Heart right ventricle (tissue), 16 donors: ENCODE data around the gene OTC. TPM values are rescaled to one million over a fixed set of nuclear protein-coding genes. Genes with fewer than 3 reads are reported as not detected.

ENCODE experiments used
- ATAC-seq, 8 donors: fragments of 200-7000 bp; cut with Tn5 transposase; one replicate each; pipeline ENCODE4 v1.9.1; 2020; ENCODE audit warnings: mild to moderate bottlenecking in 8 of 8, moderate library complexity in 8 of 8, moderate number of reproducible peaks in 1 of 8
- DNase-seq, 2 donors: peaks; one replicate each; pipeline ENCODE4 v3.0.0-alpha.2; 2020
- H3K27ac ChIP-seq, 10 donors: fragments of 200-600 bp; sonication (generic) in 2 of 10; one replicate each; pipeline versions ENCODE4 v1.5.0 to v1.8.0; 2020 to 2022; ENCODE audit warnings: mild to moderate bottlenecking in 3 of 10
- H3K27me3 ChIP-seq, 7 donors: fragments of 200-600 bp; one replicate each; pipeline ENCODE4 v1.8.0; 2021 to 2022; ENCODE audit warnings: mild to moderate bottlenecking in 2 of 7
- H3K36me3 ChIP-seq, 9 donors: fragments of 200-600 bp; sonication (generic) in 1 of 9; one replicate each; pipeline versions ENCODE4 v1.5.0 to v1.8.0; 2020 to 2022; ENCODE audit warnings: mild to moderate bottlenecking in 2 of 9
- H3K4me1 ChIP-seq, 9 donors: fragments of 200-600 bp; sonication (generic) in 1 of 9; one replicate each; pipeline versions ENCODE4 v1.5.0 to v1.8.0; 2020 to 2022; ENCODE audit warnings: mild to moderate bottlenecking in 4 of 9
- H3K4me3 ChIP-seq, 10 donors: fragments of 200-600 bp; sonication (generic) in 2 of 10; one replicate each; pipeline versions ENCODE4 v1.5.0 to v1.8.0; 2020 to 2022; ENCODE audit warnings: mild to moderate bottlenecking in 7 of 10, moderate library complexity in 2 of 10
- H3K9me3 ChIP-seq, 11 donors: fragments of 200-600 bp in 10 of 11; sonication (generic) in 2 of 11; one replicate each; pipeline versions ENCODE4 v1.5.0 to v1.8.0; 2013 to 2022; ENCODE audit warnings: mild to moderate bottlenecking in 2 of 11, control low read depth in 1 of 11, moderate library complexity in 1 of 11
- CTCF ChIP-seq, 9 donors: fragments of 200-600 bp; sonication (generic) in 2 of 9; IDR thresholded peaks; one replicate each; pipeline versions ENCODE4 v1.5.0 to v1.8.0; 2021 to 2022; ENCODE audit warnings: antibody characterized with exemption in 9 of 9, mild to moderate bottlenecking in 5 of 9, moderate library complexity in 1 of 9
- WGBS, 2 donors: extraction: QIAGEN DNeasy Blood & Tissue Kit; methylation state at CpG; one replicate each; pipeline ENCODE4 v1.1.7; 2013; ENCODE audit warnings: inconsistent platforms in 1 of 2; 5-methylcytosine and 5-hydroxymethylcytosine counted together
- intact Hi-C, 10 donors: fragments of 100-400 bp; cut with DNase I; formaldehyde crosslinking; loops; one replicate each; pipeline versions ENCODE4 v1.11.1 to v1.14.2; 2022
- polyA plus RNA-seq, 2 donors: library from polyadenylated mRNA; stranded (reverse); fragments of 200-250 nt; gene quantifications; one replicate each; pipeline ENCODE4 v1.2.3, GENCODE V29; 2013
- total RNA-seq, 10 donors: library from RNA; stranded (reverse); fragmentation: NEBNext Ultra II Directional in 3 of 10; extraction: Animal tissue kit (Norgen Biotek cat#: 25700) in 3 of 10; gene quantifications; one replicate each; pipeline versions ENCODE4 v1.2.1 to v1.2.4, GENCODE V29; 2021 to 2023
- donor health status: Arrhythmogenic right ventricular cardiomyopathy.
- donor health status: ischemic (EF 13 %, LVEDD 7.1; RV severe dilation, severe dysfunction).
- donor health status: healthy with polysubstance abuse.
- donor health status: DM: no; HTN: yes; CAD: no.
- donor health status: DM: no; HTN: no; CAD: no.
- donor health status: ischemic (EF 25% LVEDD 6.9; RV normal size, moderate dysfunction).
- donor health status: ischemic (EF 25% LVEDD 5.7; RV mildly dilated, moderate dysfunction).
- donor health status: healthy.
- donor health status: DM: yes; HTN: yes; CAD: no.
- donor health status: Ischemic cardiomyopathy.
- donor health status: ischemic (EF 35%, LVEDD 5.7; RV mildly dilated, moderate dysfunction).
- donor health status: nonischemic (EF 11% LVEDD 7.7; RV severe dilation, severe dysfunction).
- donor health status: DM: yes; HTN: yes; CAD: no.
- donor health status: PGD.
- donor health status: ischemic (EF 29% LVEDD 5.4; RV normal size, mild dysfunction).
- donor health status: nonischemic (EF 23%, LVEDD 6.1; RV moderate dilation, normal function).

OTC gene
- total and polyA plus RNA-seq, 12 donors: 0.20 to 0.38 TPM; not detected in 10

GRCh38 chrX:38400389-38400910, 48.0 kb downstream of the OTC start:
- WGBS, 2 donors: 82% methylated on average over 6 of the region's 6 CpGs
- H3K36me3 ChIP-seq: no peaks in the 10 kb centered on the region

DNA sequence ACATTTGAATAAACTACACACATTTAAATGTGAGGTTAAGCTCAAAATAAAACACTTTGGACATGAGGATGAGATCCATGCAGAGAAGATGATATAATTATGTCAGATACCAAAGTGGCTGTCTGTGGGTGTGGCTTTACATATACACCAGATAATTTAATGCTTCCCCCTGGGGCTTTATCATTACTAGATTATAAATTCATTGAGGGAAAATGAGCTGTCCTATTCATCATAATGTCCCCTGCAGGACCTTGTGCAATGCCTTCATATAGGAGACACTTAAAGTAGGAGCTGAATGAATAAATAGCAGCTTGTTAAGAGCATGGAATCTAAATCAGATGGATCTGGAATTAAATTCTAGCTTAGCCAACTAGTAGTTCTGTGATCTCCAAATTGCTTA, 49.7 kb downstream of the OTC start:
- H3K4me1 ChIP-seq: no peaks in the 10 kb centered on the region
- DNase-seq (no peak), ATAC-seq (no peak)
- H3K4me3 ChIP-seq: no peak overlapping the region
- intact Hi-C loops: no loop called here
- no peaks in the 10 kb centered on the region for H3K9me3 ChIP-seq
- TF ChIP-seq CTCF (IDR thresholded peaks at IDR 0.05): no peak
- H3K27ac ChIP-seq: no peak overlapping the region
- no peaks in the 10 kb centered on the region for H3K36me3 ChIP-seq
- peaks cover 0 to 32% (median 0%) of the 10 kb centered on the region in 7 donors for H3K27me3 ChIP-seq

More at GRCh38 chrX:38400389-38400910, 48.0 kb downstream of the OTC start:
- no peak overlapping the region for H3K4me3 ChIP-seq
- peaks cover 0 to 23% (median 0%) of the 10 kb centered on the region in 7 donors for H3K27me3 ChIP-seq
- intact Hi-C loops: no loop called here
- ATAC-seq: no peak
- H3K4me1 ChIP-seq: no peaks in the 10 kb centered on the region
- TF ChIP-seq CTCF (IDR thresholded peaks at IDR 0.05): no peak
- no peak for DNase-seq
- H3K27ac ChIP-seq: no peak overlapping the region
- H3K9me3 ChIP-seq: no peaks in the 10 kb centered on the region

- DNase-seq: no peak
- H3K9me3 ChIP-seq: no peaks in the 10 kb centered on the region
- WGBS, 2 donors: 92 to 100% methylated on average over 1 of the region's 1 CpG
- intact Hi-C loops: no loop called here
- no peak for TF ChIP-seq CTCF (IDR thresholded peaks at IDR 0.05)
- no peak overlapping the region for H3K27ac ChIP-seq
- H3K27me3 ChIP-seq: peaks cover 0 to 46% (median 0%) of the 10 kb centered on the region in 7 donors
- no peak overlapping the region for H3K4me3 ChIP-seq
- ATAC-seq: no peak
- no peaks in the 10 kb centered on the region for H3K4me1 ChIP-seq
- H3K36me3 ChIP-seq: no peaks in the 10 kb centered on the region
These were observed 51.4 kb downstream of the OTC start for GRCh38 chrX:38403834-38404233.

DNA sequence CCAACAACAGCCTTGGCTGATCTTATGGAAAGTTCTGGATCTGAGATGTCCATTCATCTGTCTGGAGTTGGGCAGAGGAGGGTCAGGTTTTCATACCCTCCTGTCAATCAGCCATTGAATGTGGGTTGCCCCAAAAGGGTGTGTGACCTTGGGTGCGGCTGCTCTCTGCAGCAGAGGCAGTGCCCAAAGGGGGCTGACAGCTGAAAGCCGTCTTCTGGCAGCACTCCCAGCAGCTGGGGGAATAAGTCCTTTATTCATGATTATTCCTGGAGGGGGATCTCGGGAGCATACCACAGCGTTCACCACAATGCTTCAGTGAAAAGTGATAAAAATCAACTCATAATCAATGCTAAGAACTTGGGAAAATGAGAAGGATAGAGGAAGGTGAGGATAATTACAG, 54.7 kb downstream of the OTC start:
- 34 to 53% methylated on average over 4 of the region's 4 CpGs for WGBS, 2 donors
- TF ChIP-seq CTCF (IDR thresholded peaks at IDR 0.05): no peak

More for the DNA sequence above, 54.7 kb downstream of the OTC start:
- Histone ChIP-seq H3K36me3 (no peaks in the 10 kb centered on the region), H3K9me3 (no peaks in the 10 kb centered on the region), H3K27ac (no peak overlapping the region), H3K27me3 (peaks cover 0 to 53% (median 0%) of the 10 kb centered on the region in 7 donors), H3K4me3 (no peak overlapping the region), H3K4me1 (no peaks in the 10 kb centered on the region)
- intact Hi-C loops: no loop called here
- ATAC-seq: no peak
- DNase-seq: no peak
